GM23248 (cell line): ENCODE data around the gene CPNE6.

Experiments
- EZH2 ChIP-seq: fragments of 200-600 bp; sonication (generic); IDR thresholded peaks from 2 replicates; pipeline ENCODE4 v1.6.1; 2018; ENCODE audit warnings: antibody characterized with exemption, mild to moderate bottlenecking; ENCODE audit not compliant: insufficient read depth, poor library complexity, severe bottlenecking
- EZH2phosphoT487 ChIP-seq: fragments of 200-600 bp; sonication (generic); IDR thresholded peaks from 2 replicates; pipeline ENCODE4 v1.6.1; 2018; ENCODE audit warnings: antibody characterized with exemption, moderate library complexity, mild to moderate bottlenecking, low read depth; ENCODE audit not compliant: insufficient read depth

DNA sequence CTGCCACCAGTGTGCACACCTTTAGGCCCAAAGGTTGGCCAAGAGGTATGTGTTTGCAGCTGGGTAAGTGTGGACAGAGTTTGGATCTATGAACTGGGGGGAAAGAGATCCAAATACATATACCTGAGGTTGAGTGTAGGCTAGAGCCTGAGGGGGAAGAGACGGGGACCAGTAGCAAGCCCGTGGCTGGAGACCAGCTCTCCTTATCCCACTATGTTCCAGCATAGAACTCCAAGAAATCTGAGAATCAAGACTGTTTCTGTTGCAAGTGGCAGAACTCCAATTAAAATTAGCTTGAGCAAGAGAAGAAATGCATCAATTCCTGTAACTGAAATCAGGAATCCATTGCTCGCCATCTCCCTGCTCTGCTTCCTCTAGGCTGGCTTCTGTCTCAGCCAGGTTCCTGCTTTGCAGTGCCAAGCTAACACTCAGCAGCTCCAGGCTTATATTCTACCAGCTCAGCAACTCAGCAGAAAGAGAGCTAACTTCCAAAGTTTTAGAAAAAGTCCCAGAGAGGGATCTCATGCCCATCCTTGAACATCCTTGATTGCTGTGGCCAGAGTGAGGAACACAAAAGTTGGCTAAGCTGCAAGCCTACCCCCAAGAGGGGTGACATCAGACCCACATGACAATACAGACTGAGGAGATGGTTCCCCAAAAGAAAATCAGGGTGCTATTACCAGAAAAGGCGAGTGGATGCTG is 21.3 kb downstream of the CPNE6 start:
- TF ChIP-seq EZH2phosphoT487 (no peak), EZH2 (no peak)
